GM19324 (cell line): ENCODE data around the gene ARID3A.
"Not testable (repeated sequence)": the region's sequence is repeated elsewhere in the genome, so short reads cannot be mapped to it uniquely, and the experiment has no call there.

Experiments used
- ATAC-seq: cut with Tn5 transposase; IDR thresholded peaks from one replicate; pipeline ENCODE4 v1.9.1; 2021; ENCODE audit warnings: mild to moderate bottlenecking, moderate library complexity; ENCODE audit not compliant: unreplicated experiment, low FRiP score

Gene ARID3A

DNA sequence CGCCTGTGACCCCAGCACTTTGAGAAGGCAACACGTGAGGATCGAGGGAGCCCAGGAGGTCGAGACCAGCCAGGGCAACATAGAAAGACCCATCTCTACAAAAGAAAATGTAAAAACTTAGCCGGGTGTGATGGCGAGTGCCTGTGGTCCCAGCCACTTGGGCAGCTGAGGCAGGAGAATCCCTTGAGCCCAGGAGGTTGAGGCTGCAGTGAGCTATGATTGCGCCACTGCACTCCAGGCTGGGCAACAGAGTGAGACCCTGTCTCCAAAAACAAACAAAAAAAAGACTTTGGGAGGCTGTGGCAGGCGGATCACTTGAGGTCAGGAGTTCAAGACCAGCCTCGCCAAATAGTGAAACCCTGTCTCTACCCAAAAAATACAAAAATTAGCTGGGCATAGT, 31.7 kb downstream of the ARID3A start:
- not testable (repeated sequence) for ATAC-seq

GRCh38 chr19:958967-959855, 33.4 kb downstream of the ARID3A start:
- ATAC-seq, result no peak

DNA sequence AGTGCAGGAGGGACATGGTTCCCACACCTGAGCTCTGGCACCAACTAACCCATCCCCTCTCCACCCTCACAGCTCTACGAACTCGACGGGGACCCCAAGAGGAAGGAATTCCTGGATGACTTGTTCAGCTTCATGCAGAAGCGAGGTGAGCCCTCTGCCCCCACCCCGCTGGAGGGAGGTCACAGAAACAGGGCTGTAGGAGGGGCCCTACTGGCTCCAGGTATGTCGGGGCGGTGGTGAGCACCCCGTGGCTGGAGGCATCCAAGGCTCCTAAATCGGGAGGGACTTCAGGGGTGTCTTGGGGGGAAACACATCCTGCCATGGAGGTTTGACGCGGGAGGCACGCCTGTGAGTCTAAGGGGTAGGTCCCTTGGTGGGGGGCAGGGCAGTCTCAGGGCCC, 34.2 kb downstream of the ARID3A start:
- ATAC-seq, result no peak

DNA sequence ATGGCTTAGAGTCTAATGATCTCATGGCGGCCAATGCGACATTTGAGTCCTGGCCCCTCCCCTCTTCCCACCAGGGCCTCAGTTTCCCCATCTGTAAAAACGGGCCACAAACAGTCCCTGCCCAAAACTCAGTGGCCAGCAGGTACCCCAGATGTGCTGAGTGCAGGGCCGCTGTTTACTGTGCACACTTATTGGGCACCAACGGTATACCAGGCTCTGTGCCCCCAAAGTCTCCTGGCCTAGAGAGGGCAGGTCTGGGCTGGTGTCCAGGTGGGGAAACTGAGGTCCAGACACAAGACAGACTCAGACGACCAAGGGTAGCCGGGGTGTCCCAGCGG, 34.7 kb downstream of the ARID3A start:
- no peak for ATAC-seq

- no peak for ATAC-seq
These were observed 36.2 kb downstream of the ARID3A start for GRCh38 chr19:961866-962620.

DNA sequence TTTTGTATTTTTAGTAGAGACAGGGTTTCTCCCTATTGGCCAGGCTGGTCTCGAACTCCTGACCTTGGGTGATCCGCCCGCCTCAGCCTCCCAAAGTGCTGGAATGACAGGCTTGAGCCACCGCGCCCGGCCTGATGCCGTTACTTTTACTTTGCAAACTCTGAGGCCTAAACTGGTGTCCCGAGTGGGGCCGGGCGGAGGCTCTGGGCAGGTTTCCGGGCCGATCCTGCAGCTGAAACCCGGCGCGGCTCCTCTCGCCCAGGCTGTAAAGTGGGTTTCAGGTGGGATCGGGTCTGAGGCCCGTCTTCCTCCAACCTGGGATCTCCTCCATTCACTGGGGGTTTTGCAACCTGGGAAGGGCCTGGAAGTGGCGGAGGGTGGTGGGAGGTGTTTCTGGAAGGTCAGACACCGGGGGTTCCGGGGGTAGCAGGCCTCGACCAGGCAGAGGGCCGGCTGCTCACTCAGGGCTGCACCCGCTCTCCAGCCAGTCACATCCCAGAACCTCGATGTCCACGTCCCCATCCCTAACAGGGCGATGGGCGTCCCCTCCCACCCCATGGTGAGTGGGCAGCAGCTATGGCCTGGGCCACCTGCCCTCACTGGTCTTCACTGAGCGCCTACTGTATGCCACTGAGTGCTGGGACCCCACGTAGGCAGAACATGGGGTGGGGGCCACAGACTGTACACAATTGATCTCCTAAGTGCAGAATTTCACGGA, 37.0 kb downstream of the ARID3A start:
- ATAC-seq, result no peak

DNA sequence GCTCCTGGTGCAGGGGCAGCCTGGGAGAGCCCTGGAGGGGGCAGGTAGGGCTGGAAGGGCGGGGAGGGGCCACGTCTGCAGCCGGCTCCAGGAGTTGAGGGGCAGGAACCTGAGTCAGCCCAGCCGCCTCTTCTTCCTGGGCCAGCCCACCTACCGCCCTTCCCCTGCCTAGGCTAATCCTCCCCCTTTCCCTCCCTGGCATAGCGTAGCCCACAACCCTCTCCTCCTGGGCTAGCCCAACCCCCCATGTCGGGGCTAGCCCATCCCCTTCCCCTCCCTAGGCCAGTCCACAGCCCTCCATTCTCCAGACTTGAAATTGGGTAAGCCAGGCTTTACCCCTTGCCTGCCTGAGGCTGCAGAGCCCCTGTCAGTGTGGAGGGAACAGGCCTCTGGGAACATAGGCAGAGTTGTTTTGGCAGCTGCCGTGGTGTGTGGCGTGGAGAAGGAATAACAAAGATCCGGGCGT, 37.7 kb downstream of the ARID3A start:
- ATAC-seq, result no peak

- ATAC-seq, result no peak
These were observed 38.3 kb downstream of the ARID3A start for GRCh38 chr19:964116-964520.

- ATAC-seq, result no peak
These were observed 39.2 kb downstream of the ARID3A start for GRCh38 chr19:964761-965694.

- ATAC-seq, result no peak
These were observed 40.8 kb downstream of the ARID3A start for GRCh38 chr19:966485-967088.

DNA sequence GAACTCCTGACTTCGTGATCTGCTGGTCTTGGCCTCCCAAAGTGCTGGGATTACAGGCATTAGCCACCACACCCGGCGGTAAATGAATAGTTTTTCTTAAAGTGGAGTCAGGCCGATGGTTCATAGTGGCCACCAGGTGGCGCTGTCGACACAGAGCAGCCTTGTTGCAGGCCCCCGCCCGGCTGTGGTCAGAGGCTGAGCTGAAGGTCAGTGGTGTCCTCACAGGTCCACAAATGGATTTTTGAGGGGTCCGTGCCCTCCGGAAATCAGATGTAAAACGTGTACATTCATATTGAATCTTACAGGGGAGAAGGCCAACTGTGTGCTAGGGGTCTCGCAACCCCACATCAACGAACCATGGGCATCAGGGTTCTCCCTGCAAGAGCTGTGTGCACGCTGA, 44.9 kb downstream of the ARID3A start:
- no peak for ATAC-seq

GRCh38 chr19:971795-972194, 46.0 kb downstream of the ARID3A start:
- ATAC-seq, result no peak

DNA sequence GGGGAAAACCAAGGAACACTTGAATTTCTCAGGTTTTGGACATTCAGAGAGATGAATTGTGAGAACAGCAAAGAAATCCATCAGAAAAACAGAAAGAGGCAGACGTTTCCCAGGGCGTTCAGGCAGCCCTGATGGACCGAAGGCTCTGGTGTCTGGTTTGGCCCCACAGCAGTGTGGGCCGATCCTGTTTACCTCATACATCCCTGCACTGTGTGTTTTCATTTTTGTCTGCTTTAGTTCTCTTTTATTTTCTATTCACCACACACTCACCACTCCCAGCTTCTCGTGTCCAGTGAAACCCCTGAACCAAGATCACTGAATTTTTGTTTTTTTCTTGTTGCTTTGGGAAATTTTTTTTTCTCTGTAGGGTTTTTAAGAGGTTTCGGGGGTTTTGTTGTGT, 46.4 kb downstream of the ARID3A start:
- no peak for ATAC-seq

- ATAC-seq, result no peak
These were observed 48.1 kb downstream of the ARID3A start for GRCh38 chr19:973726-974563.

GRCh38 chr19:974564-975257, 48.9 kb downstream of the ARID3A start:
- no peak for ATAC-seq

GRCh38 chr19:976476-976875, 50.6 kb downstream of the ARID3A start:
- ATAC-seq, result no peak

GRCh38 chr19:977058-977464, 51.2 kb downstream of the ARID3A start:
- ATAC-seq, result no peak

GRCh38 chr19:979318-979741, 53.5 kb downstream of the ARID3A start:
- ATAC-seq, result no peak
